Pancreas (tissue), 10 donors: ENCODE results near the gene ZNF248. TPM values are rescaled to one million over a fixed set of nuclear protein-coding genes. Genes with fewer than 3 reads are reported as not detected.

Source experiments
- ATAC-seq, 4 donors: fragments of 200-7000 bp; cut with Tn5 transposase; one replicate each; pipeline versions ENCODE4 v1.8.0 to v1.9.1; 2020; ENCODE audit warnings: mild to moderate bottlenecking in 4 of 4, moderate library complexity in 4 of 4
- DNase-seq, 6 donors: peaks; one replicate each; pipeline ENCODE4 v3.0.0-alpha.2; 2020
- FAIRE-seq: peaks from 2 replicates; lab custom pipeline; 2012; peaks lifted over from hg19 to GRCh38; lab: Jason Lieb, UNC
- H3K27ac ChIP-seq, 4 donors: fragments of 200-600 bp; sonication (generic); 1 replicate in 3 of 4; 2 replicates in 1 of 4; pipeline versions ENCODE4 v1.5.0 to v1.8.0; 2020
- H3K27me3 ChIP-seq, 4 donors: fragments of 200-600 bp; one replicate each; pipeline ENCODE4 v1.8.0; 2021
- H3K36me3 ChIP-seq, 3 donors: fragments of 200-600 bp; sonication (generic) in 1 of 3; one replicate each; pipeline versions ENCODE4 v1.5.0 to v1.8.0; 2020 to 2021
- H3K4me1 ChIP-seq, 3 donors: fragments of 200-600 bp; one replicate each; pipeline ENCODE4 v1.8.0; 2021
- H3K4me3 ChIP-seq, 4 donors: fragments of 200-600 bp; sonication (generic) in 2 of 4; one replicate each; pipeline versions ENCODE4 v1.5.0 to v1.8.0; 2020 to 2021
- H3K9me3 ChIP-seq, 4 donors: fragments of 200-600 bp; one replicate each; pipeline ENCODE4 v1.8.0; 2021
- WGBS, 2 donors: extraction: QIAGEN DNeasy Blood & Tissue Kit; methylation state at CpG; one replicate each; pipeline ENCODE4 v1.1.7; 2013; 5-methylcytosine and 5-hydroxymethylcytosine counted together
- intact Hi-C, 3 donors: fragments of 100-400 bp; cut with DNase I; formaldehyde crosslinking; loops; one replicate each; pipeline versions ENCODE4 v1.11.1 to v1.14.2; 2022
- polyA plus RNA-seq, 2 donors: library from polyadenylated mRNA; stranded (reverse); fragments of 200-250 nt; gene quantifications; one replicate each; pipeline ENCODE4 v1.2.3, GENCODE V29; 2013
- total RNA-seq, 6 donors: library from RNA; stranded (reverse); fragmentation: NEBNext Ultra II Directional in 4 of 6; extraction: Animal tissue kit (Norgen Biotek cat#: 25700) in 4 of 6; gene quantifications; one replicate each; pipeline versions ENCODE4 v1.2.1 to v1.2.4, GENCODE V29; 2021 to 2023
- TF ChIP-seq, protein P1 (sequence below), 4 donors: fragments of 200-600 bp; sonication (generic) in 3 of 4; IDR thresholded peaks; one replicate each; pipeline versions ENCODE4 v1.5.0 to v1.8.0; 2021; ENCODE audit warnings: antibody characterized with exemption in 4 of 4
- donor health status: healthy with polysubstance abuse.
- donor health status: DM: no; HTN: no; CAD: no; lungs with moderate emphysema.
- donor health status: DM: no; HTN: no; CAD: no.
- donor health status: control.
- donor health status: control.
- donor health status: Bipolar disorder and iron deficiency.
- donor health status: DM: yes; HTN: yes; CAD: no.
- donor health status: DM: no; HTN: no; CAD: no.
- donor health status: DM: no; HTN: no; CAD: no.
- donor health status: DM: yes; HTN: yes; CAD: no.

The ZNF248 gene
- total and polyA plus RNA-seq, 8 donors: 2.7 to 8.3 (median 4.6) TPM

- FAIRE-seq: no peak
- Histone ChIP-seq H3K27me3 (no peaks in the 10 kb centered on the region), H3K9me3 (no peaks in the 10 kb centered on the region), H3K4me3 (no peak overlapping the region), H3K4me1 (no peaks in the 10 kb centered on the region), H3K36me3 (no peaks in the 10 kb centered on the region), H3K27ac (no peak overlapping the region)
- TF ChIP-seq, protein P1, sequence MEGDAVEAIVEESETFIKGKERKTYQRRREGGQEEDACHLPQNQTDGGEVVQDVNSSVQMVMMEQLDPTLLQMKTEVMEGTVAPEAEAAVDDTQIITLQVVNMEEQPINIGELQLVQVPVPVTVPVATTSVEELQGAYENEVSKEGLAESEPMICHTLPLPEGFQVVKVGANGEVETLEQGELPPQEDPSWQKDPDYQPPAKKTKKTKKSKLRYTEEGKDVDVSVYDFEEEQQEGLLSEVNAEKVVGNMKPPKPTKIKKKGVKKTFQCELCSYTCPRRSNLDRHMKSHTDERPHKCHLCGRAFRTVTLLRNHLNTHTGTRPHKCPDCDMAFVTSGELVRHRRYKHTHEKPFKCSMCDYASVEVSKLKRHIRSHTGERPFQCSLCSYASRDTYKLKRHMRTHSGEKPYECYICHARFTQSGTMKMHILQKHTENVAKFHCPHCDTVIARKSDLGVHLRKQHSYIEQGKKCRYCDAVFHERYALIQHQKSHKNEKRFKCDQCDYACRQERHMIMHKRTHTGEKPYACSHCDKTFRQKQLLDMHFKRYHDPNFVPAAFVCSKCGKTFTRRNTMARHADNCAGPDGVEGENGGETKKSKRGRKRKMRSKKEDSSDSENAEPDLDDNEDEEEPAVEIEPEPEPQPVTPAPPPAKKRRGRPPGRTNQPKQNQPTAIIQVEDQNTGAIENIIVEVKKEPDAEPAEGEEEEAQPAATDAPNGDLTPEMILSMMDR (IDR thresholded peaks at IDR 0.05): no peak
- no peak for ATAC-seq
- DNase-seq: no peak
- intact Hi-C loops: loop anchor here in 1 of 3 donors (10.0 kb wide), 1 partner anchor 223 kb away; no protein-coding TSS in a partner anchor
These were observed 99.3 kb downstream of the ZNF248 start for GRCh38 chr10:37758074-37758473.

DNA sequence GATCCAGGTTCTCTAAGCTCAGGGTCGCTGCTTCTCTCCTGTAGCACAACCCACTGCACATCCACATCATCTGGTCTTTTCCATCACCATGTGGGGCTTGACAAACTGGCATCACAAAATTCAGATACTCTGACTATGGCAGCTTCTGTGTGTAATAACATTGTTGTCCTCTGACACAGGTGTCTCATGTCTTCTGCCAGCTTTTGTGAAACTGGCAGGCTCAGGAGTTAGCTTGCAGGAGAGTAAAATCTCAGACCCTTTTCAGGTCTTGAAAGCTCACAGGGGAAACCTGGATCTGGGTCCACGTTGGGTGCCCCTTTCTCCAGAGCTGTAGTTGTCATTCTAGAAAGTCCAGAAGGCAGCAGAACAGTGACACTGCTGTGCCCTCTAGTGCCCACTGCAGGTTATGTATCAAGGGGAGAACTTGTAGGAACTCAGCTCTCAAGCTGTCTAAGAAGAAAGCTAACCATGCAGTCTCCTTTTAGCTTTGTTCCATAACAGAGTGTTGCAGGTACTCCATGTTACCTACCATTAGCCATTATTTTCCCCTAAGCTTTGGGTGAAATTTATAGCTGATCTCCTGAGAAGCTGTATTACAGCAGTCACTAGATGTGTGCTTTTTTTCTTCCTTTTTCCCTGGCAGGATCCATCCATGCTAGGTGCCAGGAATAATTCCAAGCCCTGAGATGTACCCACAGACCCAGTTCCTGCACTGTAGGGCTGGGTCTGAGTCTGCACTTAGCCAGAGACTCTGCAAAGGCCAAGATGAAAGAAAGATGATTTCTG lies 102.7 kb downstream of the ZNF248 start:
- intact Hi-C loops: loop anchor here in 1 of 3 donors (10.0 kb wide), 1 partner anchor 220 kb away; no protein-coding TSS in a partner anchor
- FAIRE-seq: no peak
- Histone ChIP-seq H3K9me3 (no peaks in the 10 kb centered on the region), H3K4me1 (no peaks in the 10 kb centered on the region), H3K27me3 (no peaks in the 10 kb centered on the region), H3K27ac (no peak overlapping the region), H3K36me3 (no peaks in the 10 kb centered on the region), H3K4me3 (no peak overlapping the region)
- DNase-seq: peak in 1 of 6 donors; percentile 17
- peak in 3 of 4 donors; percentile 60 to 85 (median 70) for ATAC-seq
- WGBS, 2 donors: 16 to 22% methylated on average over 2 of the region's 2 CpGs
- TF ChIP-seq, protein P1 (IDR thresholded peaks at IDR 0.05): peak in 3 of 4 donors; percentile 16 to 23 (median 17)

DNA sequence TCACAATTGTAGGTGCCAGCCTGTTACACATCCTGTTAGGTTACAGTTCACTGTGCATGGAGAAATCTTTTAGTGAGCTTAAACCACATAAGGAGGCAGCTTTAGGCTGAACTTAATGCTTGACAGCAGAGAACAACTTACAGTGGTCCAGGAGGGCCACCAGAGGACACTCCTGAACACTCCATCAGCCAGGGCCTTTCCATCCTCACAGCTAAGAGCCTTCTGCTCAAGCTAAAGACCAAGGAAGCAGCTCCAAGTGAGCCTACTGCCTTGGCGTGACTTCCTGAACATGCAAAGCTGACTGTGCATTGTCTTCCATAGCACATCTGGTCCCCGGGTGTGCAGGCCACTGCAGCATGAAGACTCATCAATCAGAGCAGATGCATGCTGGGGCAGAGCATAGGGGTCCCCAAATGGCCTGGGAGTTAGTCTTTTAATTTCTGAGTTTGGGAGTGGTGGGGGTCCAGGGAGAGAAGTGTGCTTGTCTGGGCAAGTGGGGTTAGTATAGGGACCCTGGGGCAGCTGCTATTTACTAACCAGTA lies 105.0 kb downstream of the ZNF248 start:
- intact Hi-C loops: loop anchor here in 1 of 3 donors (10.0 kb wide), 1 partner anchor 218 kb away; no protein-coding TSS in a partner anchor
- no peak for FAIRE-seq

GRCh38 chr10:37748170-37748569 lies 109.2 kb downstream of the ZNF248 start:
- DNase-seq (no peak), FAIRE-seq (no peak), ATAC-seq (no peak)
- 55 to 66% methylated on average over 4 of the region's 4 CpGs for WGBS, 2 donors
- Histone ChIP-seq H3K4me1 (no peaks in the 10 kb centered on the region), H3K27ac (no peak overlapping the region), H3K9me3 (no peaks in the 10 kb centered on the region), H3K27me3 (no peaks in the 10 kb centered on the region), H3K4me3 (no peak overlapping the region), H3K36me3 (no peaks in the 10 kb centered on the region)
- TF ChIP-seq, protein P1 (IDR thresholded peaks at IDR 0.05): no peak
- intact Hi-C loops: no loop called here

More for the DNA sequence above, 105.0 kb downstream of the ZNF248 start:
- Histone ChIP-seq H3K9me3 (no peaks in the 10 kb centered on the region), H3K27ac (no peak overlapping the region), H3K4me3 (no peak overlapping the region), H3K36me3 (no peaks in the 10 kb centered on the region), H3K4me1 (no peaks in the 10 kb centered on the region), H3K27me3 (no peaks in the 10 kb centered on the region)
- TF ChIP-seq, protein P1 (IDR thresholded peaks at IDR 0.05): no peak
- DNase-seq: no peak
- ATAC-seq: no peak
- WGBS, 2 donors: 59 to 73% methylated on average over 2 of the region's 2 CpGs
